HepG2 (cell line): ENCODE results near the gene RPL36AL.

Experiments
- CTCF ChIP-seq: sonication (generic); formaldehyde crosslinking; IDR thresholded peaks from 2 replicates; pipeline ENCODE4 v1.5.0; 2020; ENCODE audit warnings: mild to moderate bottlenecking, missing genetic modification reagents, moderate library complexity
- KDM5B ChIP-seq: sonication (generic); formaldehyde crosslinking; IDR thresholded peaks from 2 replicates; pipeline ENCODE4 v1.4.0; 2020; ENCODE audit warnings: missing genetic modification reagents, mild to moderate bottlenecking, borderline replicate concordance
- NR3C1 ChIP-seq: sonication (generic); formaldehyde crosslinking; IDR thresholded peaks from 2 replicates; pipeline ENCODE4 v1.4.0; 2020; ENCODE audit warnings: missing genetic modification reagents
- PHF21A ChIP-seq: sonication (generic); formaldehyde crosslinking; IDR thresholded peaks from 2 replicates; pipeline ENCODE4 v1.5.0; 2020; ENCODE audit warnings: mild to moderate bottlenecking, missing genetic modification reagents
- POLR2A ChIP-seq, 2 experiments: IDR thresholded peaks; 2 replicates each; pipeline ENCODE4 v1.6.1; 2011; ENCODE audit warnings: low read depth in 2 of 2, low read length in 2 of 2, mild to moderate bottlenecking in 1 of 2, moderate library complexity in 1 of 2; ENCODE audit not compliant: insufficient read depth in 1 of 2
- REST ChIP-seq, 2 experiments: IDR thresholded peaks; 2 replicates each; pipeline ENCODE4 v1.6.1; 2011 to 2012; ENCODE audit warnings: low read length in 2 of 2, borderline replicate concordance in 1 of 2, low read depth in 1 of 2, mild to moderate bottlenecking in 1 of 2, moderate library complexity in 1 of 2
- ZBTB43 ChIP-seq: sonication (generic); formaldehyde crosslinking; conservative IDR thresholded peaks from 2 replicates; pipeline ENCODE4 v1.4.0; 2020; ENCODE audit warnings: missing genetic modification reagents
- ZNF136 ChIP-seq: sonication (generic); formaldehyde crosslinking; IDR thresholded peaks from 2 replicates; pipeline ENCODE4 v1.8.1; 2022; ENCODE audit warnings: low read depth, mild to moderate bottlenecking, moderate library complexity, missing genetic modification reagents
- ZNF24 ChIP-seq: fragments of 450-650 bp; IDR thresholded peaks from 2 replicates; pipeline ENCODE4 v1.6.1; 2017; ENCODE audit warnings: antibody characterized with exemption, mild to moderate bottlenecking
- ZNF326 ChIP-seq: sonication (generic); formaldehyde crosslinking; IDR thresholded peaks from 2 replicates; pipeline ENCODE4 v1.4.0; 2020; ENCODE audit warnings: missing genetic modification reagents, borderline replicate concordance
- ZNF530 ChIP-seq: sonication (generic); formaldehyde crosslinking; IDR thresholded peaks from 2 replicates; pipeline ENCODE4 v1.5.0; 2020; ENCODE audit warnings: low read depth, mild to moderate bottlenecking, missing genetic modification reagents
- ZNF567 ChIP-seq: sonication (generic); formaldehyde crosslinking; IDR thresholded peaks from 2 replicates; pipeline ENCODE4 v1.8.1; 2023; ENCODE audit warnings: mild to moderate bottlenecking, missing genetic modification reagents, borderline replicate concordance

GRCh38 chr14:49636866-49637265 is 16.4 kb upstream of the RPL36AL start:
- no peak for TF ChIP-seq ZBTB43
- no peak for TF ChIP-seq POLR2A (IDR thresholded peaks at IDR 0.05; ENCODE audit: insufficient read depth in 1 of 2, low read depth in 2 of 2, low read length in 2 of 2)
- no peak for TF ChIP-seq ZNF326 (CRISPR knock-in tag)
- no peak for TF ChIP-seq ZNF567 (CRISPR knock-in tag)
- TF ChIP-seq ZNF530 (CRISPR knock-in tag): no peak
- TF ChIP-seq CTCF (CRISPR knock-in tag): no peak
- TF ChIP-seq PHF21A (CRISPR knock-in tag): no peak
- TF ChIP-seq ZNF136 (CRISPR knock-in tag): no peak
- TF ChIP-seq KDM5B: no peak
- no peak for TF ChIP-seq NR3C1 (CRISPR knock-in tag)
- TF ChIP-seq REST (IDR thresholded peaks at IDR 0.05; ENCODE audit: borderline replicate concordance in 1 of 2, low read depth in 1 of 2, low read length in 2 of 2): no peak
- TF ChIP-seq ZNF24: no peak
